ENCODE results near the gene PRKD3.
"Not testable (repeated sequence)": the region's sequence is repeated elsewhere in the genome, so short reads cannot be mapped to it uniquely, and the experiment has no call there.

PRKD3 gene

DNA sequence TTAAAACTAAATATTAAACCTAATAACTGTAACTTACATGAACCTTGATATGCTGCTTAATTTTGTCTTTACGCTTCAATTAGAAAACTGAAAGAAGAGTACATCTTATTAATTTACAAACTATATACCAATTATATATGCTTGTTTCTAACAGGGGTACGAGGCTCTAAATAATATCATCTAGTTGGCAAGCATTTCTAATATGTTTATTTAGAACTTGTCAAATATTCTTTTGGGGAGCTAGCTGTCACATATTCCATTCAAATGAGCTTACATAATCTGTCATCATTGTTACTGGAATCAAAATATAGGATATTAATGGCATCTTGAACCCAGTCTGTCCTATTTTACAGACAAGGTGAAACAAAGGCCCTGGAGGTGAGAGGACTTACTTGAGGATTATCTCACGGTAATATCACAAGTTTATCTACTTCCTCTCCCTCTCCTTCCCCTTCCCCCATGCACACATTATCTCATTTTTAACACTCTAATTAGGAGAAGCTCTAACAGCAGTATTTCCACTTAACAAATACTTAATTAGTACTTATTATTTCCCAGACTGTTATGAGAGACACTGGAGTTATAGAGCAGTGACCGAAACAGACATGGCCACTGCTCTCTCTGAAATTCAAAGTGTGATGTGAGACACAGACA is 3.5 kb downstream of the PRKD3 start:
- in situ Hi-C loops (cut with MboI; ENCODE audit: low pct_unique_long_range_greater_than_20kb, low sequenced_read_pairs): no loop called here
- DNase-seq: no peak

- in situ Hi-C loops (cut with MboI; ENCODE audit: low pct_unique_long_range_greater_than_20kb, low sequenced_read_pairs): no loop called here
- no peak for DNase-seq
Observed at GRCh38 chr2:37319754-37320609, 4.7 kb downstream of the PRKD3 start.

DNA sequence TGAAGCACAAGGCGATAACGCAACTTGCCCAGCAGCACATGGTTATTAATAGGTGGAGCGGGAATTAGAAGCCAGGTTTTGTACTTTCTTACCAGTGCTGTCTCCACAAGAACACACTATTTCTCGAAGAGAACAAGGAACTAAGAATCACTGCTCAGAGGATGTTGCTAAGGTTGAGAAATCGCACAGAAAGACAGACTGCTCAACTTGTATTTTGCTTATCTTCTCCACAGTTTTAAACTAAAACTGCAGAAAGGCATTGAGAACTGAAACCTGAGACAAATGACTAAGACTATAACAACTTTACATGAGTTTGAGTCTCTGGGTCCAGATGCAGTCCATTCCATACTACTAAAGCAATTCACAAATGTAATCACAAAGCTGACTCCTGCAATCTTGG is 6.2 kb downstream of the PRKD3 start:
- in situ Hi-C loops (cut with MboI; ENCODE audit: low pct_unique_long_range_greater_than_20kb, low sequenced_read_pairs): no loop called here
- DNase-seq: no peak

GRCh38 chr2:37317746-37318145 is 6.9 kb downstream of the PRKD3 start:
- in situ Hi-C loops (cut with MboI; ENCODE audit: low pct_unique_long_range_greater_than_20kb, low sequenced_read_pairs): no loop called here
- DNase-seq: no peak

- DNase-seq: no peak
- in situ Hi-C loops (cut with MboI; ENCODE audit: low pct_unique_long_range_greater_than_20kb, low sequenced_read_pairs): no loop called here
Observed at GRCh38 chr2:37316181-37316580, 8.5 kb downstream of the PRKD3 start.

DNA sequence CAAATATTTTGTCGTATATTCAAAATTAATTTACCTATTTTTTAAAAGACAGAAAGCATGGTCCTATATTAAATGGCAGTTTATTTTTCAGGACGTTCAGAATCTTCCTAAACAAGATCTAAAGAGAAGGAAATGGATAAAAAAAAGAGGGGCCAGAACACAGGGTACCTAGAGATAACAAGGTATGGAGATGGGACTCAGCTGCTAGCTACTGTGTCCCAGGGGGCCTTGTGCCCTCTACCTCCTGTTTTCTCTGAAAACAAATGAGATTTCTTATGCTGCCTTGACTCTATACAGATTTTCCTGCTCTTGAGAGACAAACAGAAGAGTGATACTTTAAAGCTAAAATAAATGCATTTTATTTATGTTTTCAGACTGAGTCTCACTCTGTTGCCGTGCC is 9.3 kb downstream of the PRKD3 start:
- in situ Hi-C loops (cut with MboI; ENCODE audit: low pct_unique_long_range_greater_than_20kb, low sequenced_read_pairs): no loop called here
- DNase-seq: no peak

GRCh38 chr2:37307500-37307899 is 17.1 kb downstream of the PRKD3 start:
- in situ Hi-C loops (cut with MboI; ENCODE audit: low pct_unique_long_range_greater_than_20kb, low sequenced_read_pairs): no loop called here
- no peak for DNase-seq

DNA sequence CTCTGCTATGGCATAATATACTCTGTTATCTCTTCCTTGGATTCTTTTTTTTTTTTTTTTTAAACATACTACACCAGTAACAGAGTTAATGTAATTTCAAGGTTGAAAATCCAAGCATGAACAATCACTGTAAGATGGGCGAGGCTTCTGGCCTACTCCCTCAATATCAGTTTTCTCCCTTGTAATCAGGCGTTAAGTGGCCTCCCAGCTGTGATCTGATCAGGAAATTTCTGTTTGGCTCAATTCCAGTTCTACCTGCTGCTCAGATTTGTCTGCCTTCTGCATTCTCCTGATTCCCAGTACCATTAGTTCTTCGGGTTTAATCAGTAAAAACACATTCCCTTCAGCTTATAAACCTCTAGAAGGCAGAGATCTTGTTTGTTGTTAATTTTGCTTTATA is 18.6 kb downstream of the PRKD3 start:
- in situ Hi-C loops (cut with MboI; ENCODE audit: low pct_unique_long_range_greater_than_20kb, low sequenced_read_pairs): no loop called here
- DNase-seq: no peak

DNA sequence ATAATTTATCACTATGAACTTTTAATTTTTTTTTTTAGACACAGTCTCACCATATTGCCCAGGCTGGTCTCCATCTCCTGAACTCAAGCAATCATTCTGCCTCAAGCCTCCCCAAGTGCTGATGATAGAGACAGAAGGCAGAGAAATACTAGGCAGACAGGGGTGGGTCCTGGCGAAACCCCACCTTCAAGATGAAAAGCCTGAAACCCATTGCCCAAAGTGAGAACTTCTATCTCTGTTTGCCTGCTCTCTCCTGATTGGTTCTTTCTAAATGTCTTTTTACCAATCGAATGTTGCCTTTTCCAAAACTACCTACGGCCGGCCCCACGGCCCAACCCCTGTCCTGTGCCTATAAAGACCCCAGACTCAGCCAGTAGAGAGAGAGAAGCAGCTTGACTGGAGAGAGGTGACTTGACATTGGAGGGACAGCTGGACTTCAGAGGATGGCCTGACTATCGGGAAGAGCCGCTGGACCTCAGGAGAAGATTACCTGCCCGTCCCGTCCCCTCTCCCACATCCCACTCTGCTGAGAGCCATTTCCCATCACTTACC is 21.9 kb downstream of the PRKD3 start:
- no peak for DNase-seq
- in situ Hi-C loops (cut with MboI; ENCODE audit: low pct_unique_long_range_greater_than_20kb, low sequenced_read_pairs): no loop called here

- in situ Hi-C loops (cut with MboI; ENCODE audit: low pct_unique_long_range_greater_than_20kb, low sequenced_read_pairs): no loop called here
- no peak for DNase-seq
Observed at GRCh38 chr2:37301408-37301807, 23.2 kb downstream of the PRKD3 start.

DNA sequence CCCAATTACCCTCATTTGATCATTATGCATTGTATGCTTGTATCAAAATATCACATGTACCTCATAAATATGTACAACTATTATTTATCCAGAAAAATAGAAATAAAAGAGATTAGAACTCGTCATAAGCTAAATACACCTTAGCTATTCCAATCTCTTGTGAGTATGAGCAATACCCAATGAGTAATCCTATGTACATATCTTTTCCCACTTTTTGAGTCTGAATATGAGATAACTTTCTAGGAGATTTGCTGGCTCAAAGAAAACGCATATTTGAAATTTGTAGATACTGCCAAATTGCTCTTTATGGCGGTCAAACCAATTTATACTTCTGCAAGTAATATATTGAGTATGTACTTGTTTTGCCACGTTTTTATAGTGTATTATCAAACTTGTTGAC is 24.1 kb downstream of the PRKD3 start:
- in situ Hi-C loops (cut with MboI; ENCODE audit: low pct_unique_long_range_greater_than_20kb, low sequenced_read_pairs): no loop called here
- DNase-seq: no peak

DNA sequence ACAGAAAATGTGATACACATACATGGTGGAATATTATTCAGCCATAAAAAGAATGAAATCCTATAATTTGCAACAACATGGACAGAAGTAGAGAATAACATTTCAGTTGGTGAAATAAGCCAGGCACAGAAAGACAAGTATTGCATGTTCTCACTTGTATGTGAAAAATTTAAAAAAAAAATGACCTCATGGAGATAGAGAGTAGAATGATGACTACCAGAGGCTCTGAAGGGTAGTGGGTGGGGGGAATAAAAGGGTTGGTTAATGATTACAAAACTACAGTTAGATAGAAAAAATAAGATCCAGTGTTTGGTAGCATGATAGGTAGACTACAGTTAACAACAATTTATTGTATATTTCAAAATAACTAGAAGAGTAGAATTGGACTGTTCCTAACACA is 24.5 kb downstream of the PRKD3 start:
- DNase-seq: no peak
- in situ Hi-C loops (cut with MboI; ENCODE audit: low pct_unique_long_range_greater_than_20kb, low sequenced_read_pairs): no loop called here

- in situ Hi-C loops (cut with MboI; ENCODE audit: low pct_unique_long_range_greater_than_20kb, low sequenced_read_pairs): no loop called here
- DNase-seq: no peak
Observed at GRCh38 chr2:37297632-37298031, 27.0 kb downstream of the PRKD3 start.

DNA sequence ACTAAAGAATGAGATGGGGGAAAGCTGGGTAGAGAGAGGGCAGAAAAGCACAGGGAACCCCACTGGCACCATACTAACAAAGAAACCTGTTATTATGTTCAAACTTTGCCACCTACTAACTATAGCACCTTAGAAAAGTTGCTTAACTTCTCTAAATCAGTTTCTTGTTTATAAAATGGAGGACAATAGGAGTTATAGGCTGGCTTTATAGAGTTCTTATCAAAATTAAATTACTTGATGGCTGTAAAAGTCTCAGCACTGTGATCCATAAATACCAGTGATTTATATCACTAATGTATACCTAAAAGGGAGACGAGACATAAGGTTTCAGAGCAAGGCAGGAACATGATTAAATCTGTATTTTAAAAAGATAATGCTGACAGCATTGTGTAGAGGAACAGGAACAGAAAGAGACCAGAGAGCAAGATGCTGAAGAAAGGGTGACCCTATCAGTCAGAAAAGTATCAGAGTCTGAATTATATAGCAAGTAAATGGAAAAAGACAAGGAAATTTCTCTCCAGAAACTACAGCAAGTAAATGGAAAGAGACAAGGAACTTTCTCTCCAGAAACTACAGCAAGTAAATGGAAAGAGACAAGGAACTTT is 29.1 kb downstream of the PRKD3 start:
- in situ Hi-C loops (cut with MboI; ENCODE audit: low pct_unique_long_range_greater_than_20kb, low sequenced_read_pairs): no loop called here
- DNase-seq: no peak

GRCh38 chr2:37294858-37295257 is 29.8 kb downstream of the PRKD3 start:
- DNase-seq; in situ Hi-C loops (cut with MboI; ENCODE audit: low pct_unique_long_range_greater_than_20kb, low sequenced_read_pairs): not testable (repeated sequence)

- in situ Hi-C loops (cut with MboI; ENCODE audit: low pct_unique_long_range_greater_than_20kb, low sequenced_read_pairs): no loop called here
- no peak for DNase-seq
Observed at GRCh38 chr2:37291680-37292079, 33.0 kb downstream of the PRKD3 start.

DNA sequence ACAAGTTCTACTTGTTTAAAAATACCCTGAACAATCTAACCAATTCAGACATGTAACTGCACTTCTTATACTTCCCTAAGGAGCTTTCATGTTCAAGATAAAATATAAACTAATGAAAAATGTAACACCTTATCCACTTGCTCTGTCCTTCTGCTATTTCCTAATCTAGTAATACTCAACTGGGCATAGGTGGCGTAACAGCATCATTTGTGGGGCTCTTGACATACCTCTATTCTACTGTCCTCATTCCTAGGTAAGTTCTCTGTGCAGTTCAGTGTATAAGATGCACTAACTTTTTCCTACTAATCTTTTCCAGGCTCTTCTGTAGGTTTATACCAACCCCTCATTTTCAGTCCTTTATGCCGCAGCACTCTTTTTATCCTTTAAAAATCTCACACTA is 36.7 kb downstream of the PRKD3 start:
- in situ Hi-C loops (cut with MboI; ENCODE audit: low pct_unique_long_range_greater_than_20kb, low sequenced_read_pairs): no loop called here

GRCh38 chr2:37284381-37284780 is 40.3 kb downstream of the PRKD3 start:
- in situ Hi-C loops (cut with MboI; ENCODE audit: low pct_unique_long_range_greater_than_20kb, low sequenced_read_pairs): no loop called here

More for the DNA sequence above, 36.7 kb downstream of the PRKD3 start:
- peak; percentile 21 for DNase-seq

DNA sequence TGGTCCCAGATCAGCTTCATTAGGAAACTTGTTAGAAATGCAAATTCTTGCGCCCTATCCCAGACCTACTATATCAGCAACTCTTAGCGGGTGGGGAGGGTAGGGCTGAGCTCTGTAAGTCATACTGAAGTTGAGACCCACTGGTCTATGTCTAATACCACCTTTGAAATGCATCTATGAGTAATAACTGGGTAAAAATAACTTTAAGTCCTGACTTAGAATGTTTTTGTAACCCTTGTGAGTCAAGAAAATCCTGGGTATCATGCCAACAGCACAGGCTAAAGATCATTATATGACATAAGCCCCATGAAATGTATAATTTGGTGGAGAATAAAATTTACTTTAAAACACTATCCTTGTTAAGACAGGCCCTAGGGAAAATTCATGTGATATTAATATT is 41.4 kb downstream of the PRKD3 start:
- no peak for DNase-seq
- in situ Hi-C loops (cut with MboI; ENCODE audit: low pct_unique_long_range_greater_than_20kb, low sequenced_read_pairs): no loop called here

More at GRCh38 chr2:37284381-37284780, 40.3 kb downstream of the PRKD3 start:
- no peak for DNase-seq

DNA sequence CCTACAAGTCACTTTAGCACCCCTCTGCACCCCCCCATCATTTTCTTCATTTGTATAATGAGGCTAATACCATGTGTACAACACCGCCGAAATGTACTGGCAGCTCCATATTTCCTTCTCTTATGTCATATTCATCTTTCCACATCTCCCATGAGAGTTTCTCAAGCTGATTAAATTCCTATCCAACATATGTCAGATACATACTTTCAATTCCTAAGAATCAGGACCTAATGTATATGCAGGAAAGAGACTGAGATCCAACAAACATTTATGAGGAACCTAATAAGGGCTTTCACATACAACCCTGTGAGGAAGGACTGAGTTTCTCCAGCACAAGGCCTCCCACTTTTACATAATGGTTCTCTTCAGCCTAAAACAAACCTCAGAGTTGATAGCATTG is 41.9 kb downstream of the PRKD3 start:
- in situ Hi-C loops (cut with MboI; ENCODE audit: low pct_unique_long_range_greater_than_20kb, low sequenced_read_pairs): no loop called here
- DNase-seq: no peak

Data from KBM-7 (cell line).